H9 (cell line): ENCODE data around the gene ABCC2. TPM values are rescaled to one million over a fixed set of nuclear protein-coding genes. Genes with fewer than 3 reads are reported as not detected.

ENCODE experiments used
- DNase-seq: peaks from one replicate; pipeline ENCODE4 v3.0.0-alpha.2; 2017
- H2AFZ ChIP-seq: one replicate; pipeline ENCODE4 v1.6.1; 2013; ENCODE audit warnings: mild to moderate bottlenecking, low read length, control low read depth, moderate library complexity
- H2AK5ac ChIP-seq: 2 replicates; pipeline ENCODE4 v1.6.1; 2013; ENCODE audit warnings: low read length, control low read depth, mixed read lengths; ENCODE audit not compliant: insufficient read length
- H2BK120ac ChIP-seq: one replicate; pipeline ENCODE4 v1.6.1; 2013; ENCODE audit warnings: low read depth, mild to moderate bottlenecking, low read length, control low read depth, inconsistent platforms; ENCODE audit not compliant: poor library complexity, severe bottlenecking
- H2BK12ac ChIP-seq: 2 replicates; pipeline ENCODE4 v1.6.1; 2013; ENCODE audit warnings: low read length, control low read depth, mixed read lengths, low read depth; ENCODE audit not compliant: insufficient read length
- H2BK15ac ChIP-seq: 2 replicates; pipeline ENCODE4 v1.6.1; 2013; ENCODE audit warnings: low read depth, low read length, control low read depth
- H2BK20ac ChIP-seq: one replicate; pipeline ENCODE4 v1.6.1; 2013; ENCODE audit warnings: low read depth, mild to moderate bottlenecking, low read length, control low read depth, inconsistent platforms; ENCODE audit not compliant: poor library complexity, severe bottlenecking
- H2BK5ac ChIP-seq: 2 replicates; pipeline ENCODE4 v1.6.1; 2013; ENCODE audit warnings: low read length, control low read depth, mixed read lengths; ENCODE audit not compliant: insufficient read length
- H3K14ac ChIP-seq: 2 replicates; pipeline ENCODE4 v1.6.1; 2013; ENCODE audit warnings: low read length, control low read depth; ENCODE audit not compliant: insufficient read depth
- H3K18ac ChIP-seq: 2 replicates; pipeline ENCODE4 v1.6.1; 2013; ENCODE audit warnings: low read depth, mild to moderate bottlenecking, mixed read lengths, low read length, control low read depth; ENCODE audit not compliant: insufficient read length
- H3K23ac ChIP-seq: 2 replicates; pipeline ENCODE4 v1.6.1; 2013; ENCODE audit warnings: low read length, control low read depth, mixed read lengths, low read depth; ENCODE audit not compliant: insufficient read length
- H3K23me2 ChIP-seq: 2 replicates; pipeline ENCODE4 v1.6.1; 2013; ENCODE audit warnings: low read depth, mild to moderate bottlenecking, mixed read lengths, low read length, control low read depth; ENCODE audit not compliant: insufficient read length, poor library complexity, severe bottlenecking
- H3K27ac ChIP-seq: 2 replicates; pipeline ENCODE4 v1.5.1; 2013; ENCODE audit warnings: low read length, control low read depth, mixed read lengths, low read depth; ENCODE audit not compliant: insufficient read length
- H3K27me3 ChIP-seq: 2 replicates; pipeline ENCODE4 v1.6.1; 2013; ENCODE audit warnings: low read length, control low read depth, inconsistent platforms; ENCODE audit not compliant: insufficient read depth
- H3K4ac ChIP-seq: 2 replicates; pipeline ENCODE4 v1.6.1; 2013; ENCODE audit warnings: low read depth, mild to moderate bottlenecking, control low read depth, inconsistent platforms, low read length, moderate library complexity
- H3K4me1 ChIP-seq: 2 replicates; pipeline ENCODE4 v1.6.1; 2013; ENCODE audit warnings: low read length, control low read depth, inconsistent platforms; ENCODE audit not compliant: insufficient read depth
- H3K4me2 ChIP-seq: 2 replicates; pipeline ENCODE4 v1.6.1; 2013; ENCODE audit warnings: low read length, control low read depth, mixed read lengths; ENCODE audit not compliant: insufficient read length, insufficient read depth
- H3K56ac ChIP-seq: 2 replicates; pipeline ENCODE4 v1.6.1; 2013; ENCODE audit warnings: low read depth, mild to moderate bottlenecking, mixed read lengths, low read length, control low read depth; ENCODE audit not compliant: insufficient read length
- H3K79me1 ChIP-seq: 2 replicates; pipeline ENCODE4 v1.6.1; 2013; ENCODE audit warnings: low read depth, mild to moderate bottlenecking, moderate library complexity, low read length, control low read depth, inconsistent platforms; ENCODE audit not compliant: insufficient read depth, poor library complexity, severe bottlenecking
- H3K79me2 ChIP-seq: 2 replicates; pipeline ENCODE4 v1.6.1; 2013; ENCODE audit warnings: low read length, control low read depth, inconsistent platforms; ENCODE audit not compliant: insufficient read depth
- H3K9ac ChIP-seq: 2 replicates; pipeline ENCODE4 v1.6.1; 2013; ENCODE audit warnings: low read length, control low read depth, mixed read lengths; ENCODE audit not compliant: insufficient read length; ENCODE audit errors: extremely low read depth
- H3K9me3 ChIP-seq: one replicate; pipeline ENCODE4 v1.6.1; 2013; ENCODE audit warnings: low read depth, low read length, inconsistent platforms; ENCODE audit not compliant: control insufficient read depth
- H3T11ph ChIP-seq: one replicate; pipeline ENCODE4 v1.6.1; 2013; ENCODE audit warnings: mild to moderate bottlenecking, low read length, control low read depth, inconsistent platforms
- H4K20me1 ChIP-seq: one replicate; pipeline ENCODE4 v1.6.1; 2013; ENCODE audit not compliant: control insufficient read depth, insufficient read length, insufficient read depth
- H4K5ac ChIP-seq: 2 replicates; pipeline ENCODE4 v1.6.1; 2013; ENCODE audit warnings: low read depth, mild to moderate bottlenecking, mixed read lengths, low read length, control low read depth; ENCODE audit not compliant: insufficient read length
- H4K8ac ChIP-seq: replicated peaks from 2 replicates; pipeline ENCODE4 v1.6.1; 2013; ENCODE audit warnings: low read length, control low read depth, mixed read lengths, low read depth; ENCODE audit not compliant: insufficient read length
- H4K91ac ChIP-seq: 2 replicates; pipeline ENCODE4 v1.6.1; 2013; ENCODE audit warnings: low read depth, mild to moderate bottlenecking, moderate library complexity, mixed read lengths, low read length, control low read depth; ENCODE audit not compliant: insufficient read length
- H3K27ac Mint-ChIP-seq, 3 experiments: 2 replicates in 2 of 3; 3 replicates in 1 of 3; pipeline ENCODE4 v1.8.0; 2020 to 2021; ENCODE audit warnings: mixed read lengths in 3 of 3, mild to moderate bottlenecking in 1 of 3, moderate library complexity in 1 of 3
- H3K27me3 Mint-ChIP-seq: 2 replicates; pipeline ENCODE4 v1.8.0; 2021; ENCODE audit warnings: low read depth, mild to moderate bottlenecking, moderate library complexity, mixed read lengths
- H3K36me3 Mint-ChIP-seq, 3 experiments: 2 replicates in 2 of 3; 3 replicates in 1 of 3; pipeline ENCODE4 v1.8.0; 2020 to 2021; ENCODE audit warnings: low read depth in 3 of 3, mixed read lengths in 3 of 3; ENCODE audit not compliant: insufficient read depth in 1 of 3
- H3K4me1 Mint-ChIP-seq, 2 experiments: 2 replicates each; pipeline ENCODE4 v1.8.0; 2020; ENCODE audit warnings: mixed read lengths in 2 of 2
- H3K4me3 Mint-ChIP-seq, 2 experiments: 2 replicates in 1 of 2; 3 replicates in 1 of 2; pipeline ENCODE4 v1.8.0; 2020 to 2021; ENCODE audit warnings: mild to moderate bottlenecking in 2 of 2, mixed read lengths in 2 of 2, moderate library complexity in 1 of 2
- H3K9me3 Mint-ChIP-seq, 2 experiments: 2 replicates in 1 of 2; 3 replicates in 1 of 2; pipeline ENCODE4 v1.8.0; 2020; ENCODE audit warnings: mild to moderate bottlenecking in 2 of 2, mixed read lengths in 2 of 2, moderate library complexity in 1 of 2
- CTCF ChIP-seq: fragments of 200-600 bp; sonication (generic); conservative IDR thresholded peaks from 3 replicates; pipeline ENCODE4 v1.8.0; 2021; ENCODE audit warnings: antibody characterized with exemption, mild to moderate bottlenecking
- WGBS: extraction: QIAGEN DNeasy Blood & Tissue Kit; methylation state at CpG from one replicate; pipeline ENCODE4 v1.1.7; 2013; ENCODE audit warnings: missing lambda C conversion rate, low lambda C conversion rate, mixed read lengths; ENCODE audit not compliant: insufficient read length; ENCODE audit errors: extremely low coverage; 5-methylcytosine and 5-hydroxymethylcytosine counted together
- total RNA-seq: library from RNA; stranded (reverse); gene quantifications from 2 replicates; pipeline ENCODE4 v1.2.1, GENCODE V29; 2021

The ABCC2 gene
- total RNA-seq, 1 experiment from 2014 or later = 0.68 TPM

- H3K23me2 ChIP-seq = no peaks in the 10 kb centered on the region
- no peak for TF ChIP-seq CTCF
- no peaks in the 10 kb centered on the region for H3K79me2 ChIP-seq
- no peak overlapping the region for H3K27ac Mint-ChIP-seq
- H3K27me3 ChIP-seq = no peaks in the 10 kb centered on the region
- no peaks in the 10 kb centered on the region for H3K4me1 ChIP-seq
- H2BK15ac ChIP-seq = no peak overlapping the region
- no peak overlapping the region for H3K23ac ChIP-seq
- H2BK20ac ChIP-seq = no peak overlapping the region
- H3K27me3 Mint-ChIP-seq = peaks cover 7% of the 10 kb centered on the region
- H3K79me1 ChIP-seq = no peaks in the 10 kb centered on the region
- H4K20me1 ChIP-seq = no peaks in the 10 kb centered on the region
- no peaks in the 10 kb centered on the region; a peak in 3 of 7 replicates for H3K36me3 Mint-ChIP-seq
- H2AFZ ChIP-seq = no peak overlapping the region
- H3T11ph ChIP-seq = no peak overlapping the region
- H2BK12ac ChIP-seq = no peak overlapping the region
- no peak overlapping the region for H3K4me2 ChIP-seq
- no peak for DNase-seq
- H3K9me3 Mint-ChIP-seq = peaks cover 9 to 10% of the 10 kb centered on the region in 2 experiments; a peak in 4 of 5 replicates
- no peak overlapping the region for H3K56ac ChIP-seq
- no peaks in the 10 kb centered on the region for H3K9me3 ChIP-seq
- no peak overlapping the region for H3K14ac ChIP-seq
- no peak overlapping the region for H4K5ac ChIP-seq
- no peak overlapping the region for H3K4me3 Mint-ChIP-seq
- no peaks in the 10 kb centered on the region for H3K4me1 Mint-ChIP-seq
- no peak overlapping the region for H3K27ac ChIP-seq
- H2BK120ac ChIP-seq = no peak overlapping the region
- H4K91ac ChIP-seq = no peak overlapping the region
- no peak overlapping the region for H3K4ac ChIP-seq
- H3K9ac ChIP-seq = no peak overlapping the region
- no peak overlapping the region for H2AK5ac ChIP-seq
- H3K18ac ChIP-seq = no peak overlapping the region
- H4K8ac ChIP-seq = no peak overlapping the region
- no peak overlapping the region for H2BK5ac ChIP-seq
- WGBS = no CpG with 5 or more reads among the region's 2 CpGs
Measured at GRCh38 chr10:99832439-99832838, 50.0 kb downstream of the ABCC2 start.
